H4 (cell line): ENCODE data around the gene TRIM71. TPM values are rescaled to one million over a fixed set of nuclear protein-coding genes. Genes with fewer than 3 reads are reported as not detected.
"Not testable (repeated sequence)": the region's sequence is repeated elsewhere in the genome, so short reads cannot be mapped to it uniquely, and the experiment has no call there.

Experiments used
- DNase-seq: peaks from one replicate; pipeline ENCODE4 v3.0.0-alpha.2; 2015; ENCODE audit warnings: low spot score
- total RNA-seq: library from RNA; depleted of rRNA; stranded (reverse); fragments of >200 nt; shearing (Covaris generic); gene quantifications from 2 replicates; pipeline ENCODE4 v1.2.3, GENCODE V29; 2014

The TRIM71 gene
- total RNA-seq, 1 experiment from 2014 or later: 0.02 TPM

DNA sequence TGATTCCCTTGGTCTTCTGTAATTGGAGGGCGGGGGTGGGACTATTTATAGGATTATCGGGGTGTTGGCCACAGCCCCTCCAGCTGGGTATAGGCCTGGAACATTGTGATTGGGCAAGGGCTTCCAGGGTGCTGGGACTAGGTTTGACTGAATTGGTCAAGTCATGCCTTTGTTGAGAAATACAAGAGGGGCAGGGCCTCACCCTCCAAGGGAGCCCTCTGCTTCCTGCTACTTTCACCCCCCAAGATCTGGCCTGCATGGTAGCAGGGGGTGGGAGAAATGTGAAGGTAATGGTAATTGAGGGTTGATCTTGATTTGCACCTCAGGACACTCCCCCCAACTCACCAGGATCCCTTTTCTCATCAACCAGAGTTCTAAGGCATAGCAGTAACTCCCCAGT is 25.2 kb downstream of the TRIM71 start:
- DNase-seq: no peak

DNA sequence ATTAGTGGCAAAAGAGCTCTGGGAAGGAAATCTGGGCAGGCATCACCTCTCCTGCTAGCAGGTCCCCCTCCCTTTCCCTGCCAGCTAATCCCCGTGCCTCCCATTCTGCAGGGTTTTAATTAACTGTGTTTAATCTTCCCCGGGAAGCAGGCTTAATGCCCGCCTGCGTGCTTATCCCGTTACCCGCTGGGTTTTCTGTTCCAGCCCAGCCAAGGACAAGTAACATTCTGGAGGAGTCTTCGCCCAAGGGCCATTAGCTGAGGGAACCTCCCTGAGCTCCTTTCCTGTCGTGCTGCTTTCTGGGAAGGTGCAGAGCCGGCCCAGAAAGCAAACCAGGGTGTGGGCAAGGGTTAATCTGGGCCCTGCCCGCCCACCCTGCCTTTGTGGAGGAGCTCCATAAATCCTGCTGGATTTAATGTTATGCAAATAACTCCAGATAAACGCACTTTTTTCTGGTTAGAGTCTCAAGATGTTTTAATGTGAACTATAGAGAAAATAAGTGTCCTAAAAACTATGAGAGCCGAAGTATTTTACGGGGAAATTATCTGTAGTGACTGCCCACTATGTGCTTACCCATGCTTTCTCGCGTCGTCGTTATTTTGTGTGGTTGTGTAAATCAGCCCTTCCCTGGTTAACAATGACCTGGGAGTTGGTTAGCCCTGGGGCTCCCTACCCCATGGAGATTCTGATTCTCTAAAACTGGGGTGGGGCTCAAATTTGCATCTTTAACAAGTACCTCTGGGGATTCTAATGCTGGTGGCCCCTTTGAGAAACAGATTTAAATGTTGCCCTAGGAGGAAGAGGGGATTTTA is 25.9 kb downstream of the TRIM71 start:
- DNase-seq: no peak

DNA sequence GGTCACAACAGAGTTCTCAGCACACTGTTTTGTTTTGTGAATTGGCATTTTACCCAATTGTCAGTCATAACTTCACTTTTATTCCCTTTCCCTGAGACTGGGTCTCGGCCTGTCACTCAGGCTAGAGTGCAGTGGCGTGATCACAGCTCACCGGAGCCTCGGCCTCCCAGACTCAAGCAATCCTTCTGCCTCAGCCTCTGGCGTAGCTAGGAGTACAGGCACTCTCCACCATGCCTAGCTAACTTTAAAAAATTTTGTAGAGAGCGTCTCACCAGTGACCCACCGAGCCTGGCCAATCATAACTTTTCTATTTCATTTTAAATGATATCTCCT is 26.5 kb downstream of the TRIM71 start:
- DNase-seq: no peak

DNA sequence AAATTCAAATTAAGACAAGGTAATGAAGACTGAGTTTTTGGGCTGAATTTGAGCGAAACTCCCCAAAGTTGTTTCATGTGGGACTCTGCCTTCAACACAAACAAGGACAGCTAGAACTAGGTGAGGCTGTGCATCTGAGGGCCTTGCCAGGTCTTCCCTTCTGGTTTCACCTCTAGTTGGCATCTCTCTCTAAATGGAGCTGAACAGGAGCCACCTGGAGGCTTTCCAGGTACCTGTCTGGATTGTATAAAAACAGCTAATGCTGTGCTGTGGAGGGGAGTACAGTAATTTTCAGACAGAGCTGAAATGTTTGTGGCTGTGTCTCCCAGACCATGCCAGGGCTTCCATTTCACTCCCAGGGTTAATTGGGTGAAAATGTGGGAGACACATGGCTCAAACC is 27.1 kb downstream of the TRIM71 start:
- DNase-seq: no peak

DNA sequence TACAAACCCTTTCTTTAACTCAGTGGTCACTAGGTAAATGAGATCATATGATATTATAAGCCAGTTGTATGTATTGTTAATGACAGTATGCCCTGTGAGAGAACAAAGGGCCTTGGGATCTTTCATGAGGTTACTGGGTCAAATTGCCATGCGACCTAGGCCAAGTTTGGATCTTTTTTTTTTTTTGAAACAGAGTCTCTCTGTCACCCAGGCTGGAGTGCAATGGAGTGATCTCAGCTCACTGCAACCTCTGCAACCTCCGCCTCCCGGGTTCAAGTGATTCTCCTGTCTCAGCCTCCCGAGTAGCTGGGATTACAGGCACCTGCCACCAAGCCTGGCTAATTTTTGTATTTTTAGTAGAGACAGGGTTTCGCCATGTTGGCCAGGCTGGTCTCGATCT is 27.7 kb downstream of the TRIM71 start:
- not testable (repeated sequence) for DNase-seq

DNA sequence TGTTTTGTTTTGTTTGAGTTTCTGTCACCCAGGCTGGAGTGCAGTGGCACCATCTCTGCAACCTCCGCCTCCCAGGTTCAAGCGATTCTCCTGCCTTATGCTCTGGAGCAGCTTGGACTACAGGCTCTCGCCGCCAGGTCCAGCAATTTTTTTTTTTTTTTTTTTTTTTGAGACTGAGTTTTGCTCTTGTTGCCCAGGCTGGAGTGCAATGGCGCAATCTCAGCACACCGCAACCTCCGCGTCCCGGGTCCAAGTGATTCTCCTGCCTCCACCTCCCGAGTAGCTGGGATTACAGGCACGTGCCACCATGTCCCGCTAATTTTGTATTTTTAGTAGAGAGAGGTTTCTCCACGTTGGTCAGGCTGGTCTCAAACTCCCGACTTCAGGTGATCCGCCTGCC is 29.2 kb downstream of the TRIM71 start:
- not testable (repeated sequence) for DNase-seq

DNA sequence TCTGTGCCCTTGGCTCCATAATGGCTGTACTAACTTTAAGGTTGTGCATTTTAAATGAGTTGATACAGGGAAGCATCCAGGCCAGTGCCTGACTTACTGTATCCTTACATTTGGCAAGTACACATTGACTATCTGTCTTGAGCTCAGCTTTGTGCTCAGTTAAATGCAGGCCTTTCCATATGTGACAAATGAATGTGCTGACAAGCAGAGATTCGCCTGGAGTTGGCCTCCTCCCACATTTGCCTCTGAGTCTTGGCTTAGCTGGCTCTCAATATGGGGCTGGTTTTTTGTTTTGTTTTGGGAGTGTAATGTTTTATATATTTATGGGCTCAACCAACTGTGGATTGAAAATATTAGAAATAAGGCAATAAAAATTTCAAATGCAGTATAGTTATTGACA is 29.7 kb downstream of the TRIM71 start:
- DNase-seq: no peak

DNA sequence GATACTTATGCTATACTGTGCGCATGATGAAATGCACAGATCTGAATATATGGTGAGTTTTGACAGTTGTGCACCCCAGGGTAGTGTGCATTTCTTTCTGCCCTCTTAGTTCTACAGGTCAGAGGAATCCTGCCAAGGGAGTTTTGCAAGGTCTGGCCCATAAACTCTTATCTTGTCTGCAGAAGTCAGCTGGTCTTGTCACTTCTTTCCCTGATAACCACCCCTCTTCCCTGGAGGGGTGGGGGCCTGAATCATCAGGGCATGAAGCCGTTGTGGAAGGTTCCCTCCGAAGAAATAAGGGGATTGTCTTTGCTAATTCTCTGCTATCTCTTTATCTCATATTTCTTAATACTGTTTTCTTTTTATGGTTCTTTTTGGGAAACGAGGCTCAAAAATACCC is 30.4 kb downstream of the TRIM71 start:
- DNase-seq: no peak

DNA sequence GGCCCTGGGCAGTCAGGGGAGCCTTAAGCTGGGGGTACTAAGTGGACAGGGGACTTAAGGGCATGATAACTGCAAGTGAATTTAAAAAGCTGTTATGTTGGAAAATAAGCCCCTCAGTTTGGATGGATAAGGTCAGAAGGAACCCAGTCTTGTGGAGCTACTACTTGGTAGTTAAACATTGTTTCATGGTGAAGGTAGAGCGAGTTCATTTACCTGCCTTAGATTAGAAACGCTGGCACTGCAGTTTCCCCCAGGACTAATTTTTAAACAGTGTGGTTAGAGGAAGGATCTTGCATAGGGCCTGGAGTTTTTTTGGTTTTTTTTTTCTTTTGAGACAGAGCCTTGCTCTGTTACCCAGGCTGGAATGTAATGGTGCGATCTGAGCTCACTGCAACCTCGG is 31.2 kb downstream of the TRIM71 start:
- no peak for DNase-seq

DNA sequence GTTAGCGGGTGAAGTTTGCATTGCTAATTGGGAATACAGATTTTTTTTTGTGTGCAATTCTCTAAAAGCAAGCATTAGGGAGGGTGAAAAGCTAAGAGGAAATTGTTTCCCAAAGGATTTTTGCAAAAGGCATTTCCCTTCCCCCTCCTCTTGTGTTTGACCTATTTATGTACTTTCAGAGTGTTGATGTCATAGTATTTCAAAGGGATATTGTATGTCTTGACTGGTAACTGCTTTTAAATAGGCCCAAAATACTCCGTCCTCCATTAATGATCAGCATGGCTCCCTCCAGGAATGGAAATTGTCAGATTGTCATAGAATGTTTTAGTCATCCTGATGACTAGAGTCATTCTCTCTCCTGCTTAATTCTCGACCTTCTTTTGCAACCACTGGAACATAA is 32.4 kb downstream of the TRIM71 start:
- no peak for DNase-seq

DNA sequence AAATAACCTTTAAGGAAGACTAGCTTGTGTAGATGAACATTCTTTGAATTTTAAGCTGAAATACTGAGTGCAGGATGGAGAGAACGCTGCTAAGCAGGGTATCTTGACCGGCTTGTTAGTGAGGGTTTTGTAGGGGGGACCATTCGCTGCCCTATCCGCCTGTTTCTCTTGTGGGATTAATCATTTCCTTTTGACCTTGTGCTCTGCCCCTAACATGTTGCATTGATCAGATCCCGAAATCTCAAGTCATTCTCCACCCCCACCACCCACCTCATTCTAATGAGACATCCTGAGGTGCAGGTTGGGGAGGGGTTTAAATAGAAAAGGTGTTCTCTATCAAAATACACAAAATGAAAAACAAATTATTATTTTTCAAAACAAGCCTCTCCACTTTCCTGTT is 32.8 kb downstream of the TRIM71 start:
- DNase-seq: no peak

DNA sequence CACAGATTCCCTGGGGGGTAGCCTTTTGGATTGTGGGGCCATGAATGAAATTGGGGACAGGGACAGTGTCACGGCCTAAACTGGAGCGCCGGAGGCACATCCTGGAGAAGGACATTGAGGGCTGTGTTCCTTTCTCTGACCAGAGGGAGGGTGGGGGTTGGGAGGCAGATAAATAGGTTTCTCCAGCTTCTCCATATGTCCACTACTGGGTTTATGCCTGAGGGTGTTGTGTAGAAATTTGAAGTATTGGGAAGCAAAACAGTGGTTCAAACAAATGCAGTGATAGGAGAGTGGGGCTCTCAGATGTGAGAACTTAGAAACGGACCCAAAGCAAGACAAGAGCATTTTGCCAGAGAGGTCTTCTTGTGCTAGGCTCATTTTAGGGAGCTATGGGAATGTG is 34.3 kb downstream of the TRIM71 start:
- no peak for DNase-seq

DNA sequence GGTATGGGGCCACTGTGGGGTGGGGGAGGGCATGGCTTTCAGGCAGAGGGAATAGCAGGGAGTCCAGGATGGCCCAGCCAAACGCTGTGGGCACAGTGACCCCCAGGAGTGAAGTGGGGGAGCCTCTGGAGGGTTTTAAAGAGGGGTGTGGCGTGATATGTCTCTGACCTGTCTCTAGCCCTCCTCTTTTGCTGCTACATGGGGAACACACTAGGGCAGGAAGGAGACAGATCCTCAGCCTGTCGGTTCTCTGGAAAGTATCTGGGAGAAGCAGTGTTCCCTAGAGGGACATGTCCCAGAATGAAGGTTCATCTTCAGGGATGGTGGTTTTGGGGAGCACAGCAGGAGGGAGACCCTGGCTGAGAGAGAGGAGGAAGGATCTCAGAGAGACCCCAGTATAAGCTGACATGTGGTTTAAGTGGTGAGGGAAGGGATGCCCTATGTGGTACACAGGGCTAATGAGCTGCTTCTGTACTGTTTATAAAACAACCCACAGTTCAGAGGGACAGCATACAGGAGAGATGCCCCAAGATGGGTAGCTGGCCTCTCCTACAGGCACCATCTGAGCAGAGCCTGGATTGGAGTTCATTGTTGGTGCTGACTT is 37.7 kb downstream of the TRIM71 start:
- DNase-seq: no peak

DNA sequence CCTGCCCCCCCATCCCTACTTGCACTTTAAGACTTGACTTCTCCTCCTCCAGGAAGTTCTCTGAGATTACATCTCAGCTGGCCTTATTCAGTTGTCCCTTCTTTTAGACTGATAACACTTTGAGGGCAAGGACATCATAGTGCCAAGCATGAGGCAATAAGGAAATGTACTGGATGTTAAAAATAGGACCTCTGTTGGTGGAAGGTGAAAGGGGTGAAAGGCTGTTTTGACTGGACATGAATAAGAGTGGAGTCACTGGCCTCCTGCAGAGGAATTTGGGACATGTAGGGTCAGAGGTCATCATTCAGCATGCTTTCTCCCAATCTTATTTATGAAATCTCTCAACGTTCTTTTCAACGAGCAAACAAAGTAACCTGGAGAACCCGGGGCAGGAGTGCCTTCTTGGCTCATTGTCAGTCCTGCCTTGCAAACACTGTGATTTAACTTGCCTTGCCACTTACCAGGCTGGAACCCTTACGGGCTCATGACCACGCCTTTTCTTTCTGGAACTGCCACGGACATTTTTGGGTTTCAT is 38.6 kb downstream of the TRIM71 start:
- no peak for DNase-seq

DNA sequence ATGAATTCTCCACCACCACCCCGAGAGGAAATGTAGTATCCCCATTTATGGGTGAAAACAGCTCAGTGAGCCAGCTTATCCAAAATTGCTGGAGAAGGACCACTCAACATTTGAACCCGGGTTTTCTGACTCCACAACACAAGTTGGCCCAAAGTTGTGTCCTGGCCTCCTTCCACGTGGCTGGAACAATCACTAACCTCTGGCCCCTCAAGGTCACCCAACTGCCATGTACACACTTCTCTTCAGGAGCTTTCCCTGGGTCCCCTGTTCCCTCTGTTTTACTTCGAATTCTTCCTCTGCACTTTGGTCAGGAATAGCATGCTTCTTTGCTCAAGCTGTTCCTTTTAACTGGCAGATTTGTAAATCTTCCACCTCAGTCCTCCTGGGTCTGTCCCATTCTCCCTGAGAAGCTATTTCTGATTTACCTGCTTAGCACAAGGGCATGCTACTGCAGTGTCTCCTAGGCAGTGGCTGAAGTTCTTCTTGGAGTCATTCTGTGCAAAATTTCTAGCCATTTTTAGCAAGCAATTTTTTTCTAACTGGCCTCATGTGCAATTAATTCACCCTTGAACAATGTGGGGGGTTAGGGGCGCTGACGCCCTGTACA is 39.2 kb downstream of the TRIM71 start:
- no peak for DNase-seq

DNA sequence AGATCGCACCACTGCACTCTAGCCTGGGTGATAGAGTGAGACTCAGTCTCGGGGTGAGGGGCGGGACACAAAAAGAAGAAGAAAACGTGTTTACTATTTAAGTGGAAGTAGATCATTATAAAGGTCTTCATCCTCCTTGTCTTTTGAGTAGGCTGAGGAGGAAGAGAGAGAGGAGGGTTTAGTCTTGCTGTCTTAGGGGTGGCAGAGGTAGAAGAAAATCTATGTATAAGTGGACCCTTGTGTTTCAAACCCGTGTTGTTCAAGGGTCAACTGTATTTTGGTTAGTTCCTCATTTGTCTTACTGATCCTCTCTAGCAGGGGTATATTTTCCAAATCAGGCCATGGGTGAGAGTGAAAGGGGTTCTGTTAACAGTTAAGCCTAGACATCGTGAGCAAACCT is 40.1 kb downstream of the TRIM71 start:
- no peak for DNase-seq

DNA sequence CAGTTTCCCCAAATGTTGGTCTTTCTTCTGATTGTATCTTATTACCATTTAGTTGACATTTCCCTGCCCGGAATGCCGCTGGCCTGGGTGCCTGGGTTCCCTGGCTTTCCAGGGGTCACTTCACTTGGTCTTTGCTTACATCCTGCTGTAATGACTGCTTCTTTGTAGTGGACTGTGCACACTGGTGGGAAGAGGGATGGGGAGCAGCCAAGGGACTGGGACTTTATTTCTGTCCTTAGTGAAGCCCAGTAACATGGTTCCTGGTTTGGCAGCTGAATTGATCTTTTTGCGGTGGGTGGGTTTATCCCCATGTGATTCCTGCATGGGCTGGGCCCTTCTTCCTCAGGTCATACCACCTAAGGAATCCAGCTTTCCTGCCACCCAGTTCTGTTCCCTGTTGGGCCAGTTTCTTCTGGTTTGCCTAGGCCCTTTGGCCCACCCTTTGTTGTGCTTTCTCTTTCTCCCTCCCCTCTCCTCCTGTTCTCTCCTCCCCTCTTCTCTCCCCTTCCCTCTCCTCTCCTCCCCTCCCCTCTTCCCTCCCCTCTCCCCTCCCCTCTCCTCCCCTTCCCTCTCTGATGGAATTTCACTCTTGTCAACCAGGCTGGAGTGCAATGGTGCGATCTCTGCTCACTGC is 41.9 kb downstream of the TRIM71 start:
- DNase-seq: no peak

DNA sequence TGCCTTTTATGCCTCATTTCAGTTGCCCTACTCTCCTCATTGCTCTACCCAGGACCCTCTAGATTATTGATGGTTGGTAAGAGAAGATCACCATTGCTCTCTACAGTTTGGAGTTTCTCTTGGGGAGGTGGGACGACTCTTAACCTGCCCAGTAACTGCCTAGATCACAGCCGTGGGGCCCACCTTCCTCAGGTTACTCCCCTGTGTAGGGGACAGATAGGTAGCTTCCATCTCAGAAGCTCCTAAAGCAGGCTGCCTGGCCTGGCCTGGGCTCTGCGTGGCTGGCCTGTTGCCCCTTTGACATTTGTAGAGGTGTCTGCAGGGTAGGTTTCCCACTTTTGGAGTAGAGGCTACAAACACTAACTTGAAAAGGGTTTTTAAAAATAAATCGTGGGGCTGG is 42.7 kb downstream of the TRIM71 start:
- no peak for DNase-seq

DNA sequence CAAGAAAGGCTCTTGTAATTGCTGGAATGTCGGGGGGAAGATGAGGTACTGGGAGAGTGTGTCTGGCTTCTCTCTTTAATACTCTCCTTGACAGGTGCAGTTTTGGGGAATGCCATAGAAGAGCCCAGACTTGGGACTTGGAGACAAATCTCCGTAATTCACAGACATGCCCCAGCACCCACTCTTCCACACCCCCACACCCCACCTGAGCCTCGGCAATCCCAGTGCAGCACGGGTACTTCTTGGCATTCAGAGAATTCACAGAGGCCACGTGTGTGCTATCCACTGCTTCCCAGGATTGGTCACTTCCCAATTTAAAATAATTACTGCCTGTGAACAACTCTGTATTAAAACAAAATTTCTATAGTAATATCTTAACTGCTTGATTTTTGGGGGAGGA is 43.9 kb downstream of the TRIM71 start:
- no peak for DNase-seq

DNA sequence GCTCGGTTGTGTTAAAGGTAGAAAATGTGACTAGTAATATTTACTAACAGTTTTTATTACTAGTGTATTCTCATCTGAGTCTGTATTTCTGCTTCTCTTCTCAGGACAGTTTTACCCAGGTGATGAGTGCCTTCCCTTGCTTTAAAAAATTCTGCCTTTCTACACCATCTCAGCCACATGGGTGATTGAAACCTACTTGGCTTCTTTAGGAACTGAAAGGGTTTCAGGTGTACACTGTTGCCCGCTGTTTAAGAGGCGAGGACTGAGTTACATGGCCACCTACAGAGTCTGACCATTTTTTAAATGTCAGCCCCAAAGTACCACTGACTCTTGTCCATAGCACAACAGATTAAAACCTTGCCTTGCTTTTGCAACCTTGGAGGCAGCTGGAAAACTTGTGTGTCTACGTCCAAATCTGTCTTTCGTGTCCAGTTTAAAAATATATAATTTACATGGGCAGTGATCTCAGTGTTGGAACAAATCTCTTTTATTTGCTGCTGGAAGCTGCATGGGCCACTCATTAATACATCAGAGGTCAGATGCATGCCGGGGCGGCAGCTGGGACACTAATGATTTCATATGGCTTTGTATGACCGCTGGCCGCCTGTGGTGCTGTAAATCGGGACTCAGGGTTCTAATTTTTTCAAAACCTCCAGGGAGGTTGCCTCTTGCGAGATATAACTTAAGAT is 44.6 kb downstream of the TRIM71 start:
- no peak for DNase-seq

DNA sequence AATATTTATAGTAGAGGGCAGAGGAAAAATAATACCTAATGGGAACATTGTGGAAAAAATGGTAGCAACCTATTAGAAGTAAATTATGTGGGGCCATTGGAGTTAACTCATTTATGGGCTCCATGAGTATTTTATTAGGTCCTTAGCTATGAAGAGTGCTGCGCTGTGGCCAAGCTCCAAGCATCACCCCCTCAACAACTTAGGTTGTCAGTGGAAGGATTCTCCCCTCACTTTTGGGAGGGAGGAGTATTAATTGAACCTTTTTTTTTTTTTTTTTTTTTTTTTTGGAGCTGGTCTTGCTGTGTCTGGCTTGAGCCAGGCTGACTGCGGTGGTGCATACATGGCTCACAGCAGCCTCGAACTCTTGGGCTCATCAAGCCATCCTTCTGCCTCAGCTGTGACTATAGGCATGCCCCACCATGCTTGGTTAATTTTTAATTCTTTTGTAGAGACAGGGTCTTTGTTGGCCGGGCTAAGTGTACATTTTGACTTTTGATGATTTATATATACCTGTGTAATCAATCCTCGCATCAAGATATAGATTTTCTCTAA is 45.2 kb downstream of the TRIM71 start:
- DNase-seq: no peak

DNA sequence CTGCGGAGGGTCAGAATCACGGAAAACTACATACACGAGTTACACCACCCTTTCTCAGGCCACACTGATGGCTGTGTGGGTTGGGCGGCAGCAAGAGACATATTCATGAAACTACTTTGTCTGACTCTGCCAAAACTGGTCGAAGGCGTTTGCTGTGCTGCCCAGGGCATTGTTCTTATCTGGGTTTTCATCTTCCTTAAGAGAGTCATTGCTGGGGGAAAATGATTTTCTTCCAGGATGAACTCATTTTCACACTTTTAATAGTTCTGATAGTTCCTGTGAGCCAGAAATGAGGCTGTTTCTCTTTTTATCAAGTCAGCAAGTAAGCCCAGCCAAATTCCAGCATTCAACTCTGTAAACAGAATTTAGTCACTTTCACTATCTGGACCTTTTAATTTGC is 47.6 kb downstream of the TRIM71 start:
- no peak for DNase-seq
